HG02840 (cell line): Measurements from ENCODE around the gene IL11.
"Not testable (repeated sequence)": the region's sequence is repeated elsewhere in the genome, so short reads cannot be mapped to it uniquely, and the experiment has no call there.

Source experiments
- ATAC-seq: cut with Tn5 transposase; IDR thresholded peaks from one replicate; pipeline ENCODE4 v1.9.1; 2021; ENCODE audit warnings: mild to moderate bottlenecking, moderate library complexity, moderate number of reproducible peaks; ENCODE audit not compliant: unreplicated experiment, low FRiP score

Gene IL11

DNA sequence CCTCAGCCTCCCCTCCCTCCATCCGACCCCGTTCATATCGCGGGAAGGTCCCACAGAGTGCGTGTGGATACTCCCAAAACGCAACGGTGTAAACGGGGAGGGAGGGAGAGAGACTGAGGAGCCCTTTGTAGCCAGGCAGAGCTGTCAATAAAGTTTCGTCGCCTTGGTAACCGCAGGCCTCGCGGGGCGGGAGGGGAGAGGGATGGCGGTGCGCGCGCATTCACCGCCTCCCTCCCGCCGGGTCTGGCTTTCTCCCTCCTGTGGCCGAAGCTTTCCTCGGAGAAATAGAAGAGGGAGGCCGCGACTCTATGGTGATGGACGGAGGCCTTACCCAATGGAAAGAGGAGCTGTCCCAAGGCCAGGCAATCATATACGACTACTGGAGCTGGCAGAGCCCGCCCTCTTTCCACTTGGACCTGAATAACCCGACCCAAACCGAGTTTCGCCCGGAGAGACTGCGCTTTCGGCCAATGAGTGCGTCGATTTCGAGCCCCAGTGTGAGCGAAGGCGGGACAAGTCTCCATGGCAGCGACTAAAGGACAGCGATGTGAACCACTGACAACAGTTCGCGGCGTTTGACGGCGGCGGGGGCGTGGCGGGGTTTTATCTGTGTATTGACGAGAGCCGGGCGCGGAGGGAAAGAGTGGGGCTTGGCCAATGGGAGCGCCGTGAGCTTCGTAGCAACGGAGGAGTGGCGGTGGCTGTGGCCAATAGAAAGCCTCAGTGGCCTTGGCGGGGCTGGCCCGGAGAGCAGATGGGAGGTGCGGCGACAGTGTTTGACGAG lies 31.0 kb downstream of the IL11 start, which contains the start of gene KMT5C:
TSS of gene KMT5C (plus strand) at position 772 of the 784 bp plus-strand sequence. CDS start 2,061 bp downstream, outside the sequence.
- peak; percentile 88 for ATAC-seq

DNA sequence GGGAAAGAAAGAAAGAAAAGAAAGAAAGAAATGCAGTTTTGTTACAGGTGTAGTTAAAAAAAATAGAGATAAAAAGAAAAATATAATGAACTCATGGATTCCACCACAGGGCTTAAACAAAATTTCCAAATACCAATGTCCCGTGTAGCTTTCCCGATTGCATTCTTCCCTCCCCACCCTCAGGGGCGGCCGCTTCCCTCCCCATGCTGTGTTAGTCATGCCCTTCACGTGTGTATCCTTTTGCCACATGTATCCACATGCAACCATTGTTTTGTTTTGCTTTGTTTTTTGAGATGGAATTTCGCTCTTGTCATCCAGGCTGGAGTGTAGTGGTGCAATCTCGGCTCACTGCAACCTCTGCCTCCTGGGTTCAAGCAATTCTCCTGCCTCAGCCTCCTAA lies 34.2 kb downstream of the IL11 start:
- no peak for ATAC-seq

DNA sequence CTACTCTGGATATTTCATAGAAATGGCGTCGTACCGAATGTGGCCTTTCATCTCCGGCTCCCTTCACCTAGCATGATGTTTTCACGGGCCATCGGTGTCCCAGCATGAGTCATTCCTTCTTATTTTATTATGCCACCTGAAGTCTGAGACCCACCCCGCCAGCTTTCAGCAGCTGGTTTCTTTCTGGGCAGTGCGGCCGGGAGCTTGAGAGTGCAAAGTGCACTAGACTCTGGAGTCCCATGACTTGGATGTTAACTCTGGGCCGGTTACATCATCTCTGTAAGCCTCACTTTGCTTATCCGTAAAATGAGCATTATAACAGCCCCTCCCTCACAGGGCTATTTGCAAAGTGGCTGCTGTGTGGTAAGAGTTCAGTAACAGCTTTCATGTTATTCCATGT lies 36.4 kb downstream of the IL11 start:
- ATAC-seq, result no peak

DNA sequence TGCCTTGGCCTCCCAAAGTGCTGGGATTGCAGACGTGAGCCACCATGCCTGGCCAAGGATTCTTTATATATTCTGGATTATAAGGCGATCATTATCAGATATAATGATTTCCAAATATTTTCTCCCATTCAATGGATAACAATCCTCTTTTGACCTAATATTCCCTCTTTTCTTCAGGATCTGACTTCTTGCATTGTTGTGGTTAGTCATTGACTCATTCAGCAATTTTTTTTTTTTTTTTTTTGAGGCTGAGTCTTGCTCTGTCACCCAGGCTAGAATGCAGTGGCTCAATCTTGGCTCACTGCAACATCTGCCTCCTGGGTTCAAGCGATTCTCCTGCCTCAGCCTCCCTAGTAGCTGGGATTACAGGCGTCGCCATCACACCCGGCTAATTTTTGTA lies 40.5 kb downstream of the IL11 start:
- ATAC-seq, result not testable (repeated sequence)

DNA sequence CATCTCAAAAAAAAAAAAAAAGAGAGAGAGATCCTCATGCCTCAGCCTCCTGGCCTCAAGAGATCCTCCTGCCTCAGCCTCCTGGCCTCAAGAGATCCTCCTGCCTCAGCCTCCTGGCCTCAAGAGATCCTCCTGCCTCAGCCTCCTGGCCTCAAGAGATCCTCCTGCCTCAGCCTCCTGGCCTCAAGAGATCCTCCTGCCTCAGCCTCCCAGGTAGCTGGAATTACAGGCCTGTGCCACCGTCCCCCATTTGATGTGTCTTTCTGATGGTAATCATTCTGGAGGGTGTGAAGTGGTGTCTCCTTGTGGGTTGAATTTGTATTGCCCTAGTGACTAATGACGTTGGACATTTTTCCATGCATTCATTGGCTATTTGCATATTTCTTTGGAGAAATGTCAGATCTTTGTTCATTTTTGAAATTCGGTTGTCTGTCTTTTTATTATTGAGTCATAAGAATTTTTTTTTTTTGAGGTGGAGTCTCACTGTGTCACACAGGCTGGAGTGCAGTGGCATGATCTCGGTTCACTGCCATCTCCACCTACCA lies 41.4 kb downstream of the IL11 start:
- not testable (repeated sequence) for ATAC-seq

GRCh38 chr19:55325172-55325571 lies 45.1 kb downstream of the IL11 start, which contains the start of gene TMEM150B:
TSS of gene TMEM150B (minus strand) at chr19:55325341. CDS start at chr19:55321036, 4,305 bp downstream.
- no peak for ATAC-seq

GRCh38 chr19:55324662-55325061 lies 45.6 kb downstream of the IL11 start:
- no peak for ATAC-seq

- ATAC-seq, result no peak
Observed at GRCh38 chr19:55322204-55322885, 47.9 kb downstream of the IL11 start.

DNA sequence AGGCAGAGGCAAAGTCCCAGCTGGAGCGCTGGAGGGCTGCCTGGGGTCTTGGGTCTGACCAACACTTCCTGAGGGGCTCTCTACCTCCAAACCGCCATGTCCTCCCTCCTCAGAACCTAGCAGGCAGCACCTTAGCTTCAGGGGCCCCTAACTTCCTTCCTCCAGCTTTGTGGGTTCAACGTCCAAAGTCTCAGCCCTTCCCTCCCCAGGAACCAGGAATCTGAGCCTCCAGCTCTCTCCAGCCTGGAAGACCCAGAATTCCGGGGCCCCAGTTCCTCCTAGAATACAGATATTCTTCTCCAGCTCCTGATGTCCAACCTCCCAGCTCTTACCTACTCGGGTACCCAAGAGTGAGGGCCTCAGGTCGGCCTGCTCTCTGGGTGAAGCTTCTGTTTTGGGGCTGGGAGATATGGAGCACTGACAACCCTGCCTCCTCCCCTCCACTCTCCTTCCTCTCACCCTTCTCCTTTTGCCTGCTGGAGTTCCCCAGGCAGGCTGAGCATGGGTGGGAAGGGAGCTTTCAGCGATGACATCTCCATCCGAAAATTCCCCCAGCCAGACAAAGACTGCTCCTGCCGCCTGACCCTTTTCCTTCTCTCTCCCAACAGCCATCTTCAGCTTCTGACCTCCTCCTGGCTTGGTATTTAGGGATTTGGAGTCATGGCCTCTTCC lies 48.7 kb downstream of the IL11 start:
- ATAC-seq, result no peak

- no peak for ATAC-seq
Observed at GRCh38 chr19:55320844-55321419, 49.3 kb downstream of the IL11 start.

- ATAC-seq, result no peak
Observed at GRCh38 chr19:55319785-55320184, 50.5 kb downstream of the IL11 start.

- ATAC-seq, result no peak
Observed at GRCh38 chr19:55316646-55317045, 53.6 kb downstream of the IL11 start.

DNA sequence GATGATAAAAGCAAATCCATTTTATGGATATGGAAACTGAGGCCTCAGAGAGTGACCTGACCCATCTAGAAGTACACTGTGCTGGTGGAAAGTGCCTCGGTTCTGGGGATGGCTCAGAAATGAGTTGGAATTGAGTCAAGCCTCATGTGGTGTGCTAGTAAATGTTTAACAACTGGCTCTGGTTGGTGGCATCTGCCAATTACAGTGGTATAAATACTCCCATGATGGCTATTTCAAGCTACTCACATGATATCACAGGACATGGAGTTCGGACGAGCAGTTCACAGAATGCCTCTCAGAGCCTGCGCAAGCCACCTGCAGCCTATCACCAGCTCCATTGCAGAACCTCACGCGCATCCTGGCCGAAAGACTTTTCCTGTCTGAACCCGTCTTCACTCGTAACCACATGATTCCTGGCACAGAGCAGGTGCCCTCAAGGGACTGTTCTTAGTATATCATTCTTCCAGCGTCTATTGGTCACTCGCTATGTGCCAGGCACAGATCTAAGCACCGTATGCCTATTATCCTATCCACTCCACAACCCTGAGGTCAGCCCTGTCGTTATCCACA lies 54.2 kb downstream of the IL11 start:
- no peak for ATAC-seq

GRCh38 chr19:55314396-55314795 lies 55.9 kb downstream of the IL11 start:
- ATAC-seq, result no peak
